ENCODE measurements around the gene MYL3.

GRCh38 chr3:46890132-46890531, 26.9 kb upstream of the MYL3 start:
- TF ChIP-seq, protein P1, sequence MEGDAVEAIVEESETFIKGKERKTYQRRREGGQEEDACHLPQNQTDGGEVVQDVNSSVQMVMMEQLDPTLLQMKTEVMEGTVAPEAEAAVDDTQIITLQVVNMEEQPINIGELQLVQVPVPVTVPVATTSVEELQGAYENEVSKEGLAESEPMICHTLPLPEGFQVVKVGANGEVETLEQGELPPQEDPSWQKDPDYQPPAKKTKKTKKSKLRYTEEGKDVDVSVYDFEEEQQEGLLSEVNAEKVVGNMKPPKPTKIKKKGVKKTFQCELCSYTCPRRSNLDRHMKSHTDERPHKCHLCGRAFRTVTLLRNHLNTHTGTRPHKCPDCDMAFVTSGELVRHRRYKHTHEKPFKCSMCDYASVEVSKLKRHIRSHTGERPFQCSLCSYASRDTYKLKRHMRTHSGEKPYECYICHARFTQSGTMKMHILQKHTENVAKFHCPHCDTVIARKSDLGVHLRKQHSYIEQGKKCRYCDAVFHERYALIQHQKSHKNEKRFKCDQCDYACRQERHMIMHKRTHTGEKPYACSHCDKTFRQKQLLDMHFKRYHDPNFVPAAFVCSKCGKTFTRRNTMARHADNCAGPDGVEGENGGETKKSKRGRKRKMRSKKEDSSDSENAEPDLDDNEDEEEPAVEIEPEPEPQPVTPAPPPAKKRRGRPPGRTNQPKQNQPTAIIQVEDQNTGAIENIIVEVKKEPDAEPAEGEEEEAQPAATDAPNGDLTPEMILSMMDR (conservative IDR thresholded peaks at IDR 0.05): no peak
- no peak for TF ChIP-seq ZFX (IDR thresholded peaks at IDR 0.05)
